ENCODE measurements around the gene ZBTB24.

DNA sequence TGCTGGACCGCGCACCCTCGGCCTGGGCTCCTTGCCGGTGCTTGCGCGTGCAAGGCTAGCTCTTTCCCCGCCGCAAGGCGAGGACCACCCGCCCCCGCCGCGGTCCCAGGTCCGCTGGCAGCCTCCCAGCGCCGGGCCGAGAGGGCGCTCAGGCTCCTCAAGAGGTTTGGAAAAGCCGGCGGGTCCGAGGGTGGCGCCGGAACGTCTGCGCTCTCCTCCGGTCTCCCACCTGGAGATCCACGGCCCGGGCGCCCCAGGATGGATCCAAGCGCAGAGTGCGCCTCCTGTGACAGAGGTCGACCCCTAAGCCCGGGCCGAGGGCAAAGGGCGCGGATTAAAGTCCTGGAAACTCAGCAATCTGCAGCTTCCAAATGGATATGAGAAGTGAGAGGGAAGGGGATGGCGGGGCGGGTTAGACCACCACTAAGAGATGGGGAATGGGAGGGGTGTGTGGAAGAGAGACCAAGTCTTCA lies 26.9 kb downstream of the ZBTB24 start:
- TF ChIP-seq, protein P1, sequence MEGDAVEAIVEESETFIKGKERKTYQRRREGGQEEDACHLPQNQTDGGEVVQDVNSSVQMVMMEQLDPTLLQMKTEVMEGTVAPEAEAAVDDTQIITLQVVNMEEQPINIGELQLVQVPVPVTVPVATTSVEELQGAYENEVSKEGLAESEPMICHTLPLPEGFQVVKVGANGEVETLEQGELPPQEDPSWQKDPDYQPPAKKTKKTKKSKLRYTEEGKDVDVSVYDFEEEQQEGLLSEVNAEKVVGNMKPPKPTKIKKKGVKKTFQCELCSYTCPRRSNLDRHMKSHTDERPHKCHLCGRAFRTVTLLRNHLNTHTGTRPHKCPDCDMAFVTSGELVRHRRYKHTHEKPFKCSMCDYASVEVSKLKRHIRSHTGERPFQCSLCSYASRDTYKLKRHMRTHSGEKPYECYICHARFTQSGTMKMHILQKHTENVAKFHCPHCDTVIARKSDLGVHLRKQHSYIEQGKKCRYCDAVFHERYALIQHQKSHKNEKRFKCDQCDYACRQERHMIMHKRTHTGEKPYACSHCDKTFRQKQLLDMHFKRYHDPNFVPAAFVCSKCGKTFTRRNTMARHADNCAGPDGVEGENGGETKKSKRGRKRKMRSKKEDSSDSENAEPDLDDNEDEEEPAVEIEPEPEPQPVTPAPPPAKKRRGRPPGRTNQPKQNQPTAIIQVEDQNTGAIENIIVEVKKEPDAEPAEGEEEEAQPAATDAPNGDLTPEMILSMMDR (conservative IDR thresholded peaks at IDR 0.05; ENCODE audit: low read length): peak; percentile 44; the same call in 1 of the 2 replicates
- no peak for TF ChIP-seq EZH2phosphoT487 (IDR thresholded peaks at IDR 0.05; ENCODE audit: borderline replicate concordance, low read depth, low read length)
